Epidermal melanocyte (primary cell): ENCODE measurements around the gene PSG6.
"Not testable (repeated sequence)": the region's sequence is repeated elsewhere in the genome, so short reads cannot be mapped to it uniquely, and the experiment has no call there.

ENCODE experiments used
- DNase-seq: peaks from one replicate; pipeline ENCODE4 v3.0.0; 2011; ENCODE audit warnings: low spot score; ENCODE audit not compliant: insufficient read length

The PSG6 gene

GRCh38 chr19:42917634-42918033 lies at the start of gene PSG6:
TSS of gene PSG6 (minus strand) at chr19:42917894. CDS start at chr19:42917792, 102 bp downstream.
- not testable (repeated sequence) for DNase-seq

GRCh38 chr19:42965176-42965575 lies 47.5 kb upstream of the PSG6 start:
- DNase-seq, result no peak

DNA sequence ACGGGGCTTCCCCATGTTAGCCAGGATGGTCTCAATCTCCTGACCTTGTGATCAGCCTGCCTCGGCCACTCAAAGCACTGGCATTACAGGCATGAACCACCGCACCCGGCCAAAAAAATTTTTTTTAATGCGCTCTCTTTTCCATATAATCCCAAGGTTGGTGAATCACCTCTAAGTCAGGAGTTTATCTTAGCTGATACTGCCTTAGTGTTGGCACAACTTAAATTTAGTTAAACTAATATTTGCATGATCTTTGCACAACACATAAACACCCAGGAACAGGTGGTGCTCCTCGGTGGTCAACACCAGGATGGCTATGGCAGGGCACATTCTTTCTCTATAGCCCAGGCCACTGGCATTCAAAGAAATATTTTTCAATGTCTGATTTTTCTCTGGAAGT lies 43.4 kb upstream of the PSG6 start:
- no peak for DNase-seq

GRCh38 chr19:42952126-42952525 lies 34.4 kb upstream of the PSG6 start:
- DNase-seq, result not testable (repeated sequence)

DNA sequence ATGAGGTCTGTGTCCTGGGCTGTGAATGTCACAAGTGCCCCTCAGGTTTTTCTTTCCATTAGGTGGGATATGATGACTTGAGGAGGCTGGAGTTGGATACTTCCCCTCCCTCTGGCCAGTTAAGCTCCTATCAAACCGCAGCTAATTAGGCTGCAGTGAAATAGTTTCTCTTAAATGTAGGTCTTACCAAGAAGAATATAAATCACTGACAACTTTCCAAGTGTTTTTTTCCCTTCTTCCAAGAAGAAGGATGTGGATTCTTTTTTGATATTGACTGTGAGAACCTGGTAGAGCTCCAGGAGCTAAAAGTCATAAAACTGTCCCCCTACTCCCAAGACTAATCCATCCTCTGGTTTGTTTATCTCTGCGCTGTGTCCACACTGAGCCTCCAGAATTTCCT lies 33.8 kb upstream of the PSG6 start:
- not testable (repeated sequence) for DNase-seq

DNA sequence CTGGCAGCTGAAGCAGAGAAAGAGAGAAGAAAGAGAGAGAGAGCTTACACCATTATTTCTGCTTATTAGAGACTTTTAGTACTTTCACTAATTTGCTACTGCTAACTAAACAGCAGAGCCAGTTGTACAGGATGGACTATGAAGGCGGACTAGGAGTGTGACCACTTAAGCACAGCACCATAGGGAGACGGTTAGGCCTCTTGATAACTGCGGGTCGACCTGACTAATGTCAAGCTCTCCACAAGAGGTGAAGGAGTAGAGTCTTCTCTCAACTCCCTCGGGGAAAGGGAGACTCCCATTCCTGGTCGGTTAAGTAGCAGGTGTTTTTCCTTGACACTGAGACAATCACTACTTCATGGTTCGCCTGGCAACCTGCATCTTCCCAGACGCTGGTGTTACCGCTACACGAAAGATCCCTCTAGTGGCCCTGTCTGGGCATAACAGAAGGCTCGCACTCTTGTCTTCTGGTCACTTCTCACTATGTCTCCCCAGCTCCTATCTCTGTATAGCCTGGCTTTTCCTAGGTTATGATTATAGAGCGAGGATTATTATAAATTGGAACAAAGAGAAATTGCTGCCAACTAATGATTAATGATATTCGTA lies 24.6 kb upstream of the PSG6 start:
- no peak for DNase-seq

DNA sequence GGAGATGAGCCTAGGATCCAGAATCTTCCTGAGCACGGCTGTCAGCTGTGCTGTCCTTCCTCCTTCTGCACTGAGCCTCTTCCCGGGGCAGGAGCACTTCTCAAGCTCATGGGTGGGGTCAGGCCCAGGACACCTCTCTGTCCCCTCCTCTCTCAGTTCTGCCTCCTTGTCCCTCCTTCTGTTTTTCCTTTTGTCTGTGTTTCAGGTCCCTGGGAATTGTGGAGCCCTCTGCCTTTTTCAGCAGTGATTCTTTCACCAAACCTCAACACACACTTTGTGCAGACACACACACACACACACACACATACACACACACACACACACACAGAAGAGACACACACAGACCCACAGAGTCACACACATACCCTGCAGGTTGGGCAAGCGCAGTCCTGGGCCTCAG lies 19.4 kb upstream of the PSG6 start, which contains the start of gene PSG7:
Gene PSG7, minus strand, starts transcription at position 101 of the 400 bp plus-strand sequence. CDS start 131 bp downstream, outside the sequence.
- DNase-seq, result not testable (repeated sequence)

- DNase-seq, result not testable (repeated sequence)
Observed at GRCh38 chr19:42934726-42935125, 17.0 kb upstream of the PSG6 start.

- DNase-seq, result not testable (repeated sequence)
Observed at GRCh38 chr19:42934183-42934582, 16.5 kb upstream of the PSG6 start.

DNA sequence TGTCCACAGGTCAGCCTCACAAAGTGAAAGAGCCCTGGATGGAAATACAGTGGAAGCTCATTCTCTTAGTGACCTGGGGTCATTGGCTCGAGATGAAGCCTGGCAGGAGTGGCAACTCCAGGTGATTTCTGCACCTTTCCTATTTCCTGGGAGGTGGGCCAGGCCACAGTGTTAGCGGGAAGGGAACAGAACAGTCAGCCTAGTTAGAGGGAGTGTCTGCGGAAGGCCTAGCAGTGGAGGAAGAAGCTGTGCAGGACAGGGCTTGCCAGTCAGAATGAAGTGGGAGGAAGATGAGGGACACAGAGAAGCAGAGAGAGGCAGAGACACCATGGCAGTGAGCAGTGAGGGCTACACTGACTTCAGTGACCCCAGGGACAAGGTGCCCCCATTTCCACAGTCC lies 15.7 kb upstream of the PSG6 start:
- not testable (repeated sequence) for DNase-seq

DNA sequence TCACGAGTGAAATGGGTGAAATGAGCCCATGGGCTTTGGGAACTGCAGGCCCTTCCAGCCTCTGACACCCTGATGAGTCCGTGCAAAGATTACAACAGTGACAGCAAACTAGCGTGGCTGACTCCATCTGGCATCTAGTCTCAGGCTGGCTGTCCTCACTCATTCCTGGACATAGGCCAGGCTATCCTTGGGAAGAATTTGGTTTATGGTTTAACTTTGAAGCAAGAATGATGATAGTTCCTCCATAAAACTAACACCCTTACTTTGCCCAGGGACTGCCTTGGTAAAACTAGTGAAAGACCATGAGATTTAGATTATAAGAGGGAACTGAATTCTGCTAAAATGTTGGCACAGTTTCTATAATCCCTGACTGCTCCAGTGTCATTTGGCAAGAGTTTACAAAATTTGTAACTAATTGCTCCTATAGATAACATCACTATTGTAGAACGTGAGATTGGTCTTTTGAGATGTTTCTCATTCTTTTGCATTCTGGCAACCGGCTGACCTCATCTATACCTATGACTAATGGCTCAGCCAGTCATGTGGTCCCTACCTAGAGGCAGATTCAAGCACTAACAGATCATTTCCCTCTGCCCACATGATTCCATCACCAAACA lies 14.9 kb upstream of the PSG6 start:
- peak; percentile 14 for DNase-seq

GRCh38 chr19:42930214-42930613 lies 12.5 kb upstream of the PSG6 start:
- DNase-seq, result not testable (repeated sequence)

- no peak for DNase-seq
Observed at GRCh38 chr19:42928896-42929295, 11.2 kb upstream of the PSG6 start.

- DNase-seq, result no peak
Observed at GRCh38 chr19:42926781-42927180, 9.1 kb upstream of the PSG6 start.

- DNase-seq, result not testable (repeated sequence)
Observed at GRCh38 chr19:42923106-42923505, 5.4 kb upstream of the PSG6 start.

DNA sequence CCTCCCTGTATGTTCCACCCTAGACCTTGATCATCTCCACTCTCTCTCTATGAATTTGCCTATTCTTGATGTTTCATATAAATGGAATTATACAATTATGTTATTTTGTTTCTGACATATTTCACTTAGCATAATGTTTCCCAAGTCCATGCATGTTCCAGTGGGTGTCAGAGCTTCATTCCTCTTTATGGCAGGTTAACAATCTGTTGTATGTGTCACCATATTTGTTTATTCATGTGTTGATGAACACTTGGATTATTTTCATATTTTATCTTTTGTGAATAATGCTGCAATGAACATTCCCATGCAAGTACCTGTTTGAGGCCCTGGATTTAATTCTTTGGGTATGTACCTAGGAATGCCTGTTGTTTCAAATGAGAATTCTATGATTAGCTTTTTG lies 3.3 kb upstream of the PSG6 start:
- DNase-seq, result not testable (repeated sequence)

- no peak for DNase-seq
Observed at GRCh38 chr19:42919757-42920079, 2.0 kb upstream of the PSG6 start.

- DNase-seq, result not testable (repeated sequence)
Observed at GRCh38 chr19:42919070-42919756, 1.5 kb upstream of the PSG6 start.

DNA sequence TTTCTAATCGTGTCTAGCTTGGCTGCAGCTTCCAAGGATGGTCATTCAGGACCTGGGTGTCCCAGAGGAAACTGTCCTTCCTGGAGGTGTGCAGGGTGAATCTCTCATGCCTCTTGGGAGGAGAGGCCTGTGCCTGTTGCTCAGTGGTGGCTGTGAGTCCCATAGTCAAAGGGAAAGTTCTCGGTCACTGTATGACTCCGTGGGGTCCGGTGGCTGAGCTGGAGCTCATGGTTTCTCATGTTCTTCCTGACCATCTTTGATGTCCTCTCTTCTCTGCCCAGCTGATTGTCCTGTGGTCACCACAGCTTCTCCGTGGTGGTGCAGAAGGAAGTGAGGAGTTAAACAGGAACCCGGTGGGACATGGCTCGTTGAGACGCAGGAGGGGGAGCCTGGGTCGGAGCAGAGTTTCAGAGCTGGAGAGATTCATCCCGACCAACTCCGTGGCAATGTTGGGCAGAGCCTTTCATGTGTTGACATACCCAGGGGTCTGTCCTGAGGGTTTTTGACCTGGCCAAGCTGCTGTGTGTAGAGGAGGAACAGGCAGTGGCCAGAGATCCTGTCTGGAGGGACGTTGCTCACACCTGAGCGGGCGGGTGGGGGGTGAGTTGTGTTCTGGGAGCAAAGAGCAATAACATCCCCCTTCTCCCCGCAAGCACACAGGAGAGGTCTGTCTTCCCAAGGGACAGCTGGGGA lies 829 bp upstream of the PSG6 start:
- not testable (repeated sequence) for DNase-seq

GRCh38 chr19:42916931-42917330 lies 763 bp downstream of the PSG6 start:
- DNase-seq, result not testable (repeated sequence)

- not testable (repeated sequence) for DNase-seq
Observed at GRCh38 chr19:42913516-42913915, 4.2 kb downstream of the PSG6 start.

DNA sequence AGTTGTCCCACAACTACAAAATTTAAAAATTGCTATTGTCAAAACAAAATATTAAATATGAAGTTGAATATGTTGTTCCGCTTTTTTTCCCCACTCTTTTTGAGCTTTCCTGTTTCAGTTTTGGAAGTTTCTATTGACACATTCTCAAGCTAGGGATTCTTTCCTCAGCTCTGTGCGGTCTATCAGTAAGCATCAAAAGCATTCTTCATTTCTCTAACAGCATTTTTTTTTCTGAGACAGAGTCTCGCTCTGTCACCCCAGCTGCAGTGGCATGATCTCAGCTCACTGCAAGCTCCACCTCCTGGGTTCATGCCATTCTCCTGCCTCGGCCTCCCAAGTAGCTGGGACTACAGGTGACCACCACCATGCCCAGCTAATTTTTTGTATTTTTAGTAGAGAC lies 4.8 kb downstream of the PSG6 start:
- DNase-seq, result not testable (repeated sequence)
